GM18517 (cell line): ENCODE results near the gene CTF1.
A peak's percentile ranks its signal among the peaks of the same experiment; 100 is the strongest.
"Not testable (repeated sequence)": the region's sequence is repeated elsewhere in the genome, so short reads cannot be mapped to it uniquely, and the experiment has no call there.

Experiments used
- ATAC-seq: cut with Tn5 transposase; IDR thresholded peaks from one replicate; pipeline ENCODE4 v1.9.1; 2021; ENCODE audit warnings: mild to moderate bottlenecking, moderate library complexity; ENCODE audit not compliant: unreplicated experiment

The CTF1 gene

DNA sequence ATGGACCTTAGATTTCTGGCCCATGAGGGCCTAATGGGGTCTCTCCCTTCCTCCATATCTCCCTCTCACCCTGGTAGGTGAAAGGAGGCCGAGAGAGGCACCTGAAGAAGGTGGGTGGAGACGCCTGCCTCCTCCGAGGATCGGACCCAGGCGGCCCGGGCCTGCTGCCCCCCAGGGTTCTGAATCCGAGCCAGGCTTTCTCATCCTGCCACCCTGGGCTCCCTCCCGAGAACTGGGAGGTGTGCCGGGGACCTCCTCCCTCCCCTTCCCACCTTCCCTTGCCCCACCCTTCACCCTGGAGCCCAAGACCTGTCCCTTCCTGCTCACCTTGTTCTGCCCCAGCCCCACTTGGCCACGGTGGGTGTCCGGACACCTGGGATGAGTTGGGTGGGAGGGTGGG is 32.0 kb downstream of the CTF1 start:
- no peak for ATAC-seq

DNA sequence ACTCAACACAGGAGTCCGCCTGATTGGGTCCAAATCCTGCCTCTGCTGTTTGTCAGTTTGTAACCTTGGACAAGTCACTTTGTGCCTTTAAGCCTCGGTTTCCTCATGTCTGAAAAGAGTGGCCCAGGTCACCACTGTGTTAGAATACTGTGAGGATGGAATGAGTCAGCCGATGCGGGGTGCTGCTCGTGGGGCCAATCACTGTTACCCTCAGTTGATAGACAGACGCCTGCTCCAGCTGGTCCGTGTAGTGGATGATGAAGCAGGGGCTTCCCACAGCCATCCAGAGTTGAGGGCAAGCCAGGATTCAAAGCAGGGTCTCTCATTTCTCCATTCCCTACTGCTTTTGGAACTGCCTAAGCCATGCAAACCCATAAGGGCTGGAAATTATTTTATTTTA is 32.8 kb downstream of the CTF1 start:
- no peak for ATAC-seq

DNA sequence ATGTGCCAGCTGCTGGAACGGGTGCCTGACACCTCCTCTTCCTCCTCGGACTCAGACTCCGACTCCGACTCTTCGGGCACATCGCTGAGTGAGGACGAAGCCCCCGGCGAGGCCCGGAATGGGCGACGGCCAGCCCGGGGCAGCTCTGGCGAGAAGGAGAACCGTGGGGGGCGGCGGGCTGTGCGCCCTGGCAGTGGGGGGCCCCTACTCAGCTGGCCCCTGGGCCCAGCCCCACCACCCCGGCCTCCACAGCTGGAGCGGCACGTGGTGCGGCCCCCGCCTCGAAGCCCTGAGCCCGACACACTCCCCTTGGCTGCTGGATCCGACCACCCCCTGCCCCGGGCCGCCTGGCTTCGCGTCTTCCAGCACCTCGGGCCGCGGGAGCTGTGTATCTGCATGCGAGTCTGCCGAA is 33.8 kb downstream of the CTF1 start:
- no peak for ATAC-seq

DNA sequence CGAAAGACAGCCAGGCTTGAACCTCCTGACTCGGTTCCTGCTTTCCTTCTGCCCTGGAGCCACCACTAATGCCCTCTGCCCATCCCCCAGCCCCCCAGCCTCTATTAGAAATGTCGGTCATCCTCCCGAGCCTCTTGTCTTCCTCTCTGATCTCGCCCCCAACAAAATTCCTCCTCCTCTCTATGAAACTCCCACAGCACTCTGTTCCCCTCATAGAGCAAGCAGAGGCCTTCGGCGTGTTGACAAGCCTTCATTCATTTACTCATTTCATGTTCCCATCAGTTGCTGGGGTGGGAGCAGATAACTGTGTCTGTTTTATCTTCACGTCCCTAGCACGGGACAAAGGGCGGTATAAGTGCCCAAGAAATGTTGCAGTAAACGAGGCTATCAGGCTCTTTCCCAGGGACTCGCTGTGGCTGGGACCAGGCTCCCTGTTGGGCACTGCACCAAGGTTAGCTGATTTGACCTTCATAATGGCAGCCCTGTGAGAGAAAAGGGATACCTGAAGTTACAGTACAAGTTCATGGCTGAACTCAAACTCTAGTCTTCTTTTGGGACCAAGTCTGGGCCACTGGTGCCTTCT is 34.7 kb downstream of the CTF1 start:
- no peak for ATAC-seq

DNA sequence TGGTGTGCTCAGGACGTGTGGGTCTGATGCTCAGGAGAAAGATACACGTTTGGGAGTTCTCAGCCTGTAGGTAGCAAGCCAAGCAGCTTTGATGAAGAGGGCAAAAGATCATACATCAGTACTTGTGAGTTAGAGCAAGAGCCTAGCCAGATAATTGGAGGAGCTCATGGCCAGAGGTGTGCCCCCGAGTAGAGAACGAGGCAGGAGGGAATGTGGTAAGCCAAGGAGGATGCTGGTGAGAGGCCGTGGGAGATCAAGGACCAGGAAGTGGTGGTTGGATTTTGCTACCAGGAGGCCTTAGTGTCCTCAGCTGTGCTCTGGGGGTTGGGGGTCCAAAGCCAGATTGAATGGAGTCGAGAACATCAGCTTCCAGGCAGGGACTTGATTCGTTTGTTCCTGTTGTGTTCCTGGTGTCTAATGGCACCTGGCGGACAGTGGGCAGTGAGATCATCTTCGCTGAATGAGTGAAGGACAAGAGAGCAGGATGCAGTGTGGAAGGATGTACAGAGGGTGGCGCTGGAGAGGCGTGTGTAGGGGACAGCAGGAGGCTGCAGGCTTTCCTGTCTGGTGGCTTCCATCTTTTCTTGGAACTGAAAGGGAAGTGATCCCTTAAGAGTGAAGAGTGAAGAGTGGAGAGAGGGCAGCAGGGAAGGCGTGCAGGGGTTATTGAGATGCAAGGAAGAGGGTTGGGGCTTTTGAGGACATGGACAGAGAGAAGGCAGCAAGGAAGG is 38.6 kb downstream of the CTF1 start:
- ATAC-seq = no peak

DNA sequence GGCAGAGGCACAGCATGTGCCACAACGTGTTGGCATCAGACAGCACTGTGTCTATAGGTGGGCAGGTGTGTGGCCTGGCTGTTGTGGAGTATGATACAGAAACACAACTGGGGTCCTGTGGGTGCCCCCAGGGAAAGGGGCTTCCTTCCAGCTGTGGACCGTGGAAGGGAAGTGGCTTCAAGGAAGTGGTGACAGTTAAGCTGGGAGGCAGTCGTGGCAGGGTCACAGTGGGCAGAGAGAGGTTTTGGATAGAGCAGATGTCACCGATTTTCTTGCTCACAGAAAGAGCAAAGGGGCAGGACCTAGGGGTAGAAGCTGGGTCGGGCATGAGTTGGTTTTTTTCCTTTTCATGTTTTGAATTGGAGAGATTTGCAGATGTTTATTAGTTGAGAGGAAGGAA is 41.3 kb downstream of the CTF1 start:
- ATAC-seq = no peak

DNA sequence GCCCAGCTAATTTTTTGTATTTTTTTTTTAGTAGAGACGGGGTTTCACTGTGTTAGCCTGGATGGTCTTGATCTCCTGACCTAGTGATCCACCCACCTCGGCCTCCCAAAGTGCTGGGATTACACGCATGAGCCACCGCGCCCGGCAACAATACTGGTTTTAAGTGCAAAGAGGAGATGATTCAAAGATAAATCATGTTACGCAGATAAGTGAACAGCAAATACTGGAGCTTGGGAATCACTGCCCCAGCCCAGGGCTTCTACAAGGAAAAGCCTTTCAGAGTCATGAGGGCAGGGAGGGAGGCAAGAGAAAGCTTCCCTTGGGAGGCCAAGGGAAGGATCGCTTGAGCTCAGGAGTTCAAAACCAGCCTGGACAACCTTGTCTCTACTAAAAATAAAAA is 43.2 kb downstream of the CTF1 start:
- not testable (repeated sequence) for ATAC-seq

DNA sequence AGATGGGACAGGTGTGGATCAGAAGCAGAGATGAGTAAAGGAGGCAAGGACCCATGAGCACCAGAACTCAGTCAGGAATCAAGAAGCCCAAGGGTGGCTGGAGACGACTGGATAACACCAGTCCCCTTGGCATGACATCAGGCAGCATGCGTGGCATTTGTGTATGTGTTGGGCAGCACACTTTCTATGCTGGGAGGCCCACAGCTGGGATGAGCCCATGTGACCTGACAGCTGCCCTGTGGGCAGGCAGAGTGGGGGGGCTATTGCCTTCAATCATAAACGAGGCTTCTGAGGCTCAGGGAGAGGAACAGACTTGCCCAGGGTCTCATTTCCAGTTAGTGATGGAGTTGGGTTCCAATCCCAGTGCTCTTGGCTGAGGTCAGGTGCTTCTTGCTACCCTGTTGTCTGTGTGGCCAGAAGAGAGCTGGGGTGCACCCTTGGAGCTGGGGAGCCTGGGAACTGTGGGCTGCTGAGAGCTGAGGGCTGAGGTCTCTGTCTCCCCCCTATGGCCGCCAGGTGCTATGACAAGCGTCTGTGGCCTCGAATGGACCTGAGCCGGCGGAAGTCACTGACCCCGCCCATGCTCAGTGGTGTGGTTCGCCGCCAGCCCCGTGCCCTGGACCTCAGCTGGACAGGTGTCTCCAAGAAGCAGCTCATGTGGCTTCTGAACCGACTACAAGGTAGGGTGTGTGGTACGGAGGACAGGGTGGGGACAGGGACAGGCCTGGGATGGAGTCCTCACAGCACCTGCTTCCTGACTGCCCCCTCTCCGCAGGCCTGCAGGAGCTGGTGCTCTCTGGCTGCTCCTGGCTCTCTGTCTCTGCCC is 45.4 kb downstream of the CTF1 start:
- peak; percentile 62 for ATAC-seq

DNA sequence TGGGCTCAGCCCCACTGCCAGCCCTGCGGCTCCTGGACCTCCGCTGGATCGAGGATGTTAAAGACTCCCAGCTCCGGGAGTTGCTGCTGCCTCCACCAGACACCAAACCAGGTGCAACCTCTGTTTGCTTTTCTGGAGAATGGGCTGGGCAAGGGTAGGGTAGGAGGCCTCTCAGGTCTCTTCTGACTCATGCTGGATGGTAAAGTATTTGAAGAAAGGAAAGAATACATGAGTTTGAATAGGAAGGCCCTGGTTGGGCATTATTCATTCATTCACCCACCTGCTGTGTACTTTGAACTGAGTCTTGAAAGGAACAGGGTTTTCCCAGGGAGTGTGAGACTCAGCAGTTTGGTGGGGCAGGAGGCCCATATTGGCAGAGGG is 46.0 kb downstream of the CTF1 start:
- no peak for ATAC-seq

DNA sequence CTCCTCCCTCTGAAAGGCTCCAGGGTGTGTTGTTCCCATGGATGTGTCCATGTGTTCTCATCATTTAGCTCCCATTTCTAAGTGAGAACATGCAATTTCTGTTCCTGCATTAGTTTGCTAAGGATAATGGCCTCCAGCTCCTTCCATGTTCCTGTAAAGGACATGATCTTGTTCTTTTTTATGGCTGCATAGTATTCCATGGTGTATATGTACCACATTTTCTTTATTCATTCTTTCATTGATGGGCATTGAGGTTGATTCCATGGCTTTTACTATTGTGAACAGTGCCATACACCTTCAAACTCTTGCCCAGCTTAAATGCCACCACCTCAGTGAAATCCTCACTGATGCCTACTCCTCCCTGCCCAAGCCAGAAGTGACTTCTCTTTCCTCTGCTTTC is 47.9 kb downstream of the CTF1 start:
- ATAC-seq = no peak

DNA sequence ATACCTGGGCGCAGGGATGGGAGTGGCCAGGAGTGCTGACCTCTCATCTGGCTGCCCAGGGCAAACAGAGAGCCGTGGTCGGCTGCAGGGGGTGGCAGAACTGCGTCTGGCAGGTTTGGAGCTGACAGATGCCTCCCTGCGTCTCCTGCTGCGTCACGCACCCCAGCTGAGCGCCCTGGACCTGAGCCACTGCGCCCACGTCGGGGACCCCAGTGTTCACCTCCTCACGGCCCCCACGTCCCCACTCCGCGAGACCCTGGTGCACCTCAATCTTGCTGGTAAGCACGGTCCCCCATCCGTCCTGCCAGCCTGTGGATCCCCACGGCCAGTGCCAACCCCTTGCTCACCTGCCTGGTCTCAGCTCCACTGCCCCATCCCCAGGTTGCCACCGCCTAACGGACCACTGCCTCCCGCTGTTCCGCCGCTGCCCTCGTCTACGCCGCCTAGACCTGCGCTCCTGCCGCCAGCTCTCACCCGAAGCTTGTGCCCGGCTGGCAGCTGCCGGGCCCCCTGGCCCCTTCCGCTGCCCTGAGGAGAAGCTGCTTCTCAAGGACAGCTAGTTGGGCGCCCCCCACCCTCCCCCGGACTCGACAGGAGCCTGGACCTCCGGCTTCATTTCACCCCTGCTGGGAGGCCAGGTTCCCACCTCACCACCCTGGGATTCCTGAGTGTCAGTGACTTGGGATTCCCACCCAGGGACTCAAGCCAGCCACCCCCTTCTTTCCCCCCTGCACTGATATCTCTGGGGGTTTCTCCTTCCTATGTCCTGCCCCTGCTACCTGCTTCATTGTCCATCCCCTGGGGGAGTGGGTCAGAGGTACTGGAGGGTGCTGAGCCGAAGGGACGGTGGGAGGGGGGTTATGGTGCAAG is 50.5 kb downstream of the CTF1 start:
- no peak for ATAC-seq

DNA sequence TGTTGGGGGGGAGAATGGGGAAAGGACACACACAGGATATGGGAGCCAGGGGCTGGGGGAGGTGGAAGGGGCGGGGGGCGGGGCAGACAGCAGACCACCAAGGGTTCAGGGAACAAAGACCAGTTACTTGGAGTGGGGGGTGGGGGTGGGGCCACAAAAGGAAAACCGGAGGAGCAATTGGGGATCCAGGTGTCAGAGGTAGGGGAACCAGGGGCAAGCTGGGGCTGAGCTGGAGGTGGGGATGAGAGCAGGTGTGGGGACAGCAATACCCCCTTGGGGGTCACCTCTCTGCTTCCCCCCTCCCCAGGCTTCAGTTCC is 51.1 kb downstream of the CTF1 start:
- ATAC-seq = no peak

DNA sequence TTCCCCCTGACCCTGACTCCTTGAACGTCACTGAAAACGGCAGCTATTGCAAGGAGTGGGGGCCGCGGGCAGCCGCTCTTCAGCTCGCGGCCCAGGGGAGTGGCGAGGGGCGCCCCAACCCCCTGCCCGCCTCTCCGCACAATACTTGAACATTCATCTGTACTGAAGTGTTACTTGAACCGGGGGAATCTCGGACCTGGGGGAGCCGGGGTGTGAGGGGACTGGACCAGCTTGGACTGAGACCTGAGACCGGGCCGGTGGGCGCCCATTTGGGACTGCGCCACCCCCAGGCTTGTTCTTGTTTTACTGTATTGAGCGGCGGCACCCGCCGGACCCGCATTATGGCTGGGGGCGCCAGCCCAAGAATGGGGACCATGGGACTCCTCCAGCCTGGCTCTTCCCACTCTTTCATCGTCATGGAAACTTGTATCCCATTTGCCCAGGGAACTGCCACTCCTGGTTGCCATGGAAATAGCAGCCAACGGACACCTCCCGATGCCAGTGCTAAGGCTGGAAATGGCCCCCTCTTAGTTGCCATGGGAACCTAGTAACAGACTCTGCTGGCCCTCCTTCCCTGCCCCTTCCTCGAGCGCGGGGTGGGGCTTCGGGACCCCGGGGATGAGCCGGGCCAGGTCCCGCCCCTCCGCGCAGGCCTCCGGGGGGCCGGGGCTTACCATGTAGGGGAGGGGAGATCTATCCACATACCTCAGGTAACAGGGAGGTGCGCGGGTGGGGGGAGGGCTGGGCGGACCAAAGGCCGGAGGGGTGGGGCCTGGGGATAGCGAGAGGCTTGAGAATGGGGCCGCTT is 51.6 kb downstream of the CTF1 start:
- no peak for ATAC-seq

DNA sequence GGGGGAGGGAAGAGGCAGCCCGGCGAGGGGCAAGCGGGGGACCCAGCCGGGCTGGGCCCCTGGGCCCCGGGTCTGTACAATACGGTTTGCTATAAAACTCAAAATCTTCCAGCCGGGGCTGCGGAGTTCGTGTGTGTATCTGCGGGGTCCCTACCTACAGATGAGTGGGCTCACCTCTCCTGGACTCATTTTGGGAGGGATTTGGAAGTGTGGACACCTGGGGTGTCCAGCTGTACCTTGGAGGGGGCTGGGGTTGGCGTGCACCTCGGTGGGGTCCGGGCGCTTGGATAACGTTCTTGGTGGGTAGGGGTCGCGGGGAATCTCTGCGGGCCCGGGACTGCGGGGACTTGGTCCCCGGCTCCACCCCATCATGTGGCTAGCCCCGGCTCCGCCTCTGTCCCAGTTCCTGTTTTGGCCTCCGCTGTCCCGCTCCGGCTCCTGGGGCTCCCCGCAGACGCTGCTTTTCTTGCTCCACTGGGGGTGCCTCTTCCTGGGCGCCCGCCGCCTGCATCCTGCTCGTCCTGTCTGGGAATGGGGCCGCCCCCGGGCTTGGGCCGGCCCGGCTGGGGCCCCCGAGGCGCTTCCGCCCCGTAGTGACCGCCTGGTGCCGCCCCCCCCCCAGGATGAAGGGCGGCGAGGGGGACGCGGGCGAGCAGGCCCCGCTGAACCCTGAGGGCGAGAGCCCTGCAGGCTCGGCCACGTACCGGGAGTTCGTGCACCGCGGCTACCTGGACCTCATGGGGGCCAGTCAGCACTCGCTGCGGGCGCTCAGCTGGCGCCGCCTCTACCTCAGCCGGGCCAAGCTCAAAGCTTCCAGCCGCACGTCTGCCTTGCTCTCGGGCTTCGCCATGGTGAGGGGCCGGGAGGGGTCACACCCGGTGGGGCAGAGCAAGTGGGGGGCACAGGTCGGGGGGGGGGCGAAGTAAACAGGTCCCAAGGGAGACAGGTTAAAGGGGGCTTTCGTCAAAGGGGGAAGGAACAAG is 52.5 kb downstream of the CTF1 start, which contains the start of gene ORAI3:
Gene ORAI3 (plus strand): TSS at position 402 of the 983 bp plus-strand sequence. CDS start 222 bp downstream, at position 624.
- peak; percentile 45 for ATAC-seq

DNA sequence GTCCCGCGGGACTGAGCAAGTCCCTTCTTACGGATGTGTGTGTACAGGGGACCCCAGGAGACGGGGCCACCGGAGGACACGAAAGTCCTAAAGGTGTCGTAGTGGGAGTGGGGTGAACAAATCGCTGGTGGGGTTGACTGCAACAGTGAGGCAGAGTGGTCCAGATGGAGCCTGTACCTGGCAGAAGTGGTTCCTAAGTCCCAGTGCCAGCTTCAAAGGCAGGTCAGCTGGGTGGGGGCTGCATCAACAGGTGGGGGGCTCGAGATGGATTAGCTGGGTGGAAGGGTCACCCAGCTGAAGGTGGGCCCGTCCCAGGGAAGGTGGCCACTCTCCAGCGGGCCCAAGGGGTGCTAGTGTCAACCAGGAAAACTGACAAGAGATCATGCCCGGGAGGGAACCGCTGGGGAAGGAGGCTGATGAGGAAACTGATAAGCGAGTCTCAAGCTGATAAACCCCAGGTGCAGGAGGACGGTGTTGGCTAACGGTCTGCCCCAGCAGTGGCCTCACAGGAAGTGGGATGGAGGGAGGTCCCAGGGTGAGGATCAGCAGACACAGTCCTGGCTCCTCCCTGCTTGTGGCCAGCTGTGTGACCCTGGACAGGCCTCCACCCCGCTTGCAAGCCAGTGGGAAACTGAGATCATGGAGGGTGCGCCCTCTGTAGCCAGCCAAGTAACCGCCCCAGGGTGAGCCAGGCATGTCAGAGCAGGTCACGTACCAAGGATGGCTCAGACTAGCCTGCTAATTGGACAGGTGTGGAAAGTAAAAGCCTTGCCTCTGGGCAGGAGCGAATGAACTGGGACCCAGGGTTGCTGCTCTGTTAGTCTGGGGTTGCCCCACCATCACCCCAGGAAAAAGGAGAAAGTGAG is 53.5 kb downstream of the CTF1 start:
- peak; percentile 42 for ATAC-seq

DNA sequence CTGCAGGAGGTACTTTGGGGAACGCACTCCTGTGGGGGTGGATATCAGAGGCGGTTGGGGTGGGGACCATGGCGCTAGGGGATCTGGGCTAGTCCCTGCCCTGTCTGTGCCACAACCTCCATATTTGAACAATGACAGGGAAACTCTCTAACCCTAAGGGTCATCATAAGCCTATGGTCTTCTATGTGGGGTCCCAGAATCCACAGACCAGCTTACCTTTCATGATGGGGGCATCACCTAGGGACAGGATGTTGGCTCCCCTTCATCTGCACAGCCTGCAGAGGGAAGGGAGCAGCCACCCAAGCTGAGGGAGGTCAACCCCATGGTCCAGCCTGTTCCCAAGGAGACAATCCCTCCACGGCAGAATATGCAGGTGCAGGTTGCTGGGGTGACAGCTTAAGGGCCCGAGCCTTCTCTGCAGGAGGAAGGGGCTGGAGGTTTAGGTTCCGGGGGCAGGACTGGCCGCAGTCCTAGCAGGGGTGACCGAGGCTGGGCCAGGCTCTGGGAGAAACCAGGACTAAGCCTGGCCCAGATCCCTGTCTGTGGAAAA is 54.2 kb downstream of the CTF1 start:
- ATAC-seq = no peak

DNA sequence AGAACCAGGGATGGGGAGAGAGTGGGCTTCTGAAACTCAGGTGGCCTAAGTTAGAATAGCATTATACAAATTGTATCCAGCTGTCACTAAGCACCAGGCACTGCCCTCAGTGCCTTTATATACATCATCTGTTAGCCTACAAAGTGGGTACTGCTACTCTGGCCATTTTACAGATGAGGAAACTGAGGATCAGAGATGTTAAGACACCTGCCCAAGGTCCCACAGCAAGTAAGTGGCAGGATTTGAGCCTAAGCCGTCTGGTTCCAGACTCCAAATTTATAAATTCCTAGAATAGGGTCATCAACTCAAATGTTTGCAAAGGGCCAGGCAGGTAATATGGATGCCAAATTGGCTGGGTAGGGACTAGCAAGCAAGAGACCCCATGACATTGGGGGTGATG is 54.8 kb downstream of the CTF1 start:
- ATAC-seq = no peak

DNA sequence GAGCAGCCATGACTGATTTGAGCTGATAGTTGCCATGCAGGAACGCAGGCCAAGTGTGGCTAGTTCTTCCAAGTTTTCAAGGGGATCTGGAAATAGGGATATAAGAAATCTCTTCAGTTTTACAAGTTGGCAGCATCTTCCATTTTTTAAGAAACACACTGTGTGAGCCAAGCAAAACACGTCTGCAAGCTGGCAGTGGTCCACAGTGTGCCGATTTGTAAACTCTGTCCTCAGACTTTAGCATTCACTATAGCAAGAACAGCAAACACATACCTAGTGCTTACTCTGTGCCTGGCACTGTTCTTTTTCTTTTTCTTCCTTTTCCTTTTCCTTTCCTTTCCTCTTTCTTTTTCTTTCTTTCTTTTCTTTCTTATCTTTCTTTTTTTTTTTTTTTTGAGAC is 55.3 kb downstream of the CTF1 start:
- no peak for ATAC-seq
